SK-N-SH treated with all-trans-retinoic acid at 6 μM for 48 hours (cell line): ENCODE results near the gene RHEBL1.

Source experiments
- ATAC-seq: fragments of 200-7000 bp; cut with Tn5 transposase; 3 replicates; pipeline ENCODE4 v1.9.1; 2020; ENCODE audit warnings: mild to moderate bottlenecking, moderate library complexity
- ARNTL ChIP-seq: fragments of 450-650 bp; formaldehyde crosslinking; IDR thresholded peaks from 2 replicates; pipeline ENCODE4 v1.5.0; 2020; ENCODE audit warnings: low read depth, mild to moderate bottlenecking, moderate library complexity, borderline replicate concordance
- BACH2 ChIP-seq: fragments of 250-450 bp; sonication (Bioruptor Pico); IDR thresholded peaks from 2 replicates; pipeline ENCODE4 v1.9.0; 2021; ENCODE audit warnings: mild to moderate bottlenecking, borderline replicate concordance
- CSDC2 ChIP-seq: fragments of 250-450 bp; sonication (Bioruptor Pico); IDR thresholded peaks from 2 replicates; pipeline ENCODE4 v1.5.0; 2020; ENCODE audit warnings: mild to moderate bottlenecking, moderate library complexity
- CSRNP3 ChIP-seq: fragments of 250-450 bp; sonication (Bioruptor Pico); IDR thresholded peaks from 2 replicates; pipeline ENCODE4 v1.5.1; 2021; ENCODE audit warnings: mild to moderate bottlenecking, moderate library complexity
- GLIS3 ChIP-seq: fragments of 250-450 bp; sonication (Bioruptor Pico); IDR thresholded peaks from 2 replicates; pipeline ENCODE4 v1.5.0; 2020; ENCODE audit warnings: mild to moderate bottlenecking, moderate library complexity
- ISL1 ChIP-seq: fragments of 250-450 bp; sonication (Bioruptor Pico); IDR thresholded peaks from 2 replicates; pipeline ENCODE4 v2.1.2; 2022; ENCODE audit warnings: mild to moderate bottlenecking, moderate library complexity
- OSR1 ChIP-seq: fragments of 250-450 bp; sonication (Bioruptor Pico); IDR thresholded peaks from 2 replicates; pipeline ENCODE4 v1.8.0; 2022; ENCODE audit warnings: moderate library complexity, mild to moderate bottlenecking, inconsistent platforms
- PATZ1 ChIP-seq: fragments of 250-450 bp; sonication (Bioruptor Pico); IDR thresholded peaks from 2 replicates; pipeline ENCODE4 v1.8.0; 2020; ENCODE audit warnings: mild to moderate bottlenecking, moderate library complexity, borderline replicate concordance
- PPARA ChIP-seq: fragments of 250-450 bp; sonication (Bioruptor Pico); IDR thresholded peaks from 2 replicates; pipeline ENCODE4 v1.5.0; 2020; ENCODE audit warnings: mild to moderate bottlenecking, borderline replicate concordance
- RARB ChIP-seq: fragments of 250-450 bp; sonication (Bioruptor Pico); IDR thresholded peaks from 2 replicates; pipeline ENCODE4 v1.8.0; 2021; ENCODE audit warnings: mild to moderate bottlenecking, moderate library complexity
- SNAI2 ChIP-seq: fragments of 250-450 bp; sonication (Bioruptor Pico); IDR thresholded peaks from 2 replicates; pipeline ENCODE4 v1.5.0; 2020; ENCODE audit warnings: mild to moderate bottlenecking, moderate library complexity
- TCF4 ChIP-seq: fragments of 250-450 bp; sonication (Bioruptor Pico); IDR thresholded peaks from 2 replicates; pipeline ENCODE4 v1.8.0; 2021; ENCODE audit warnings: mild to moderate bottlenecking, moderate library complexity, borderline replicate concordance
- TOX ChIP-seq: fragments of 250-450 bp; sonication (Bioruptor Pico); IDR thresholded peaks from 2 replicates; pipeline ENCODE4 v1.8.0; 2021; ENCODE audit warnings: mild to moderate bottlenecking, moderate library complexity, borderline replicate concordance
- ZC3H10 ChIP-seq: fragments of 250-450 bp; sonication (Bioruptor Pico); IDR thresholded peaks from 2 replicates; pipeline ENCODE4 v1.5.1; 2021; ENCODE audit warnings: mild to moderate bottlenecking, moderate library complexity
- ZFP3 ChIP-seq: fragments of 250-450 bp; sonication (Bioruptor Pico); IDR thresholded peaks from 2 replicates; pipeline ENCODE4 v1.5.0; 2020; ENCODE audit warnings: mild to moderate bottlenecking, moderate library complexity
- ZNF70 ChIP-seq: fragments of 450-650 bp; formaldehyde crosslinking; IDR thresholded peaks from 2 replicates; pipeline ENCODE4 v1.5.0; 2020; ENCODE audit warnings: mild to moderate bottlenecking, moderate library complexity
- TF ChIP-seq, protein P1 (sequence below): fragments of 250-450 bp; sonication (Bioruptor Pico); IDR thresholded peaks from 2 replicates; pipeline ENCODE4 v1.8.0; 2021; ENCODE audit warnings: low read depth, mild to moderate bottlenecking, moderate library complexity, borderline replicate concordance
- TF ChIP-seq, protein P2 (sequence below): fragments of 250-450 bp; sonication (Bioruptor Pico); IDR thresholded peaks from 2 replicates; pipeline ENCODE4 v1.5.1; 2020; ENCODE audit warnings: low read depth, mild to moderate bottlenecking, moderate library complexity

The RHEBL1 gene

DNA sequence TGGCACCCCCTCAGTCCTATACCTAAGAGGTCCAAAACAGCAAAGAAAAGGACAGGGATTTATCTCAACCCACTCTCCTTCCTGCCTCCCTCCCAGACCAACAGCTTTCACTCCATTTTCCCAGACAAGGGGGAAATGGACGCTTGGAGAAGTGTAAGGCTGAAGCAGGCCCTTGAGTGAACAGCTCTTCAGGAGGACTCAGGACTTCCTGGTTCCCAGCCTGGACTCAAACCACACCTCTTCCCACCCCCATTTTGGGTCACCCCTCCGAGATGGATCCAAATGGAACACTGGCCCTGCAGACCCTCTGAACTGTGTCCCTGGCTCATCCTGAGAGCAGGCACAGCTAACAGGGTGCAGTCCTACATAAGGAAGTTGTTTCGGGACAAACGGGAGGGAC, 11.9 kb downstream of the RHEBL1 start (continued):
- TF ChIP-seq SNAI2 (CRISPR knock-in tag) (no peak), ZNF70 (CRISPR knock-in tag) (no peak), RARB (CRISPR knock-in tag) (no peak), ZC3H10 (CRISPR knock-in tag) (no peak)
- TF ChIP-seq, protein P1, sequence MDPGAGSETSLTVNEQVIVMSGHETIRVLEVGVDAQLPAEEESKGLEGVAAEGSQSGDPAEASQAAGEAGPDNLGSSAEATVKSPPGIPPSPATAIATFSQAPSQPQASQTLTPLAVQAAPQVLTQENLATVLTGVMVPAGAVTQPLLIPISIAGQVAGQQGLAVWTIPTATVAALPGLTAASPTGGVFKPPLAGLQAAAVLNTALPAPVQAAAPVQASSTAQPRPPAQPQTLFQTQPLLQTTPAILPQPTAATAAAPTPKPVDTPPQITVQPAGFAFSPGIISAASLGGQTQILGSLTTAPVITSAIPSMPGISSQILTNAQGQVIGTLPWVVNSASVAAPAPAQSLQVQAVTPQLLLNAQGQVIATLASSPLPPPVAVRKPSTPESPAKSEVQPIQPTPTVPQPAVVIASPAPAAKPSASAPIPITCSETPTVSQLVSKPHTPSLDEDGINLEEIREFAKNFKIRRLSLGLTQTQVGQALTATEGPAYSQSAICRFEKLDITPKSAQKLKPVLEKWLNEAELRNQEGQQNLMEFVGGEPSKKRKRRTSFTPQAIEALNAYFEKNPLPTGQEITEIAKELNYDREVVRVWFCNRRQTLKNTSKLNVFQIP (CRISPR knock-in tag) = no peak

DNA sequence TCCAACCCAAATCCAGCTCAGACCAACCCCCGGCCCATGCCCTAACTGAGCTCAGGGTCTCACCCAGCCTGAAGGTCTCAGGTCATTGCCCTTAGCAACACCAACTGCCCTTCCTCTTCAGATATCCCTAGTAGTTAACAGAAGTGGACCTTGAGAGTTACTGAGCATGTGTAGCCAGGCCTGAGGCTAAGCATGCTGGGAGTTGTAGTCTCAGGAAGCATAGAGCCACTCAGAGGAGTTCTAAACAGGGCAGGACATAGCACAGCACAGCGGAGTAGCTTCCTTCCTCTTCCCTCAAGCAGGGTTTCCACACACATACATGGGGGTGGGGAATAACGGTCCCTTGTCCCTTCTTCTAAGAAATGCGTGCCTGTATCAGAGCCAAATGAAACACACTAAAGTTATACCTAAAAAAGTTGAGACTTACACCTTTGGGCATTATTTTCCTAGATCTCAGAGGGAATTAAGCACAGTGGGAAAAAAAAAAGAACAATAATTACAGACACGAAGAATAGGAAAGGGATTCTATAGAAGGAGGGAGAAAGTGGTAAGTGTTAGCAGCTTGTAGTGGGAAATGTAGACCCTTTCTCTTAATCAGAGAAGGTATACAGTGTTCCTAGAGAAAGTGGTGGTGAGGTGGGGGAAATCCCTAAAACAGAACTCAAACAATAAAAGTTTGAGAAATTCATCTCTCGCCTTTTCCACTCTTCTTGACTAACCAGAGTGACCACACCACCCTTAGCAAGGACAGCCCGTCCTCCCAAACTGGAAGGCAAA, 13.6 kb downstream of the RHEBL1 start:
- ATAC-seq = peak; percentile 79
- TF ChIP-seq ZFP3 (CRISPR knock-in tag) (no peak), GLIS3 (CRISPR knock-in tag) (no peak), CSDC2 (CRISPR knock-in tag) (no peak), PATZ1 (no peak), ZC3H10 (CRISPR knock-in tag) (no peak), ISL1 (CRISPR knock-in tag) (no peak), ARNTL (CRISPR knock-in tag) (no peak), ZNF70 (CRISPR knock-in tag) (no peak), TCF4 (CRISPR knock-in tag) (no peak), BACH2 (no peak), CSRNP3 (no peak)
- TF ChIP-seq, protein P2, sequence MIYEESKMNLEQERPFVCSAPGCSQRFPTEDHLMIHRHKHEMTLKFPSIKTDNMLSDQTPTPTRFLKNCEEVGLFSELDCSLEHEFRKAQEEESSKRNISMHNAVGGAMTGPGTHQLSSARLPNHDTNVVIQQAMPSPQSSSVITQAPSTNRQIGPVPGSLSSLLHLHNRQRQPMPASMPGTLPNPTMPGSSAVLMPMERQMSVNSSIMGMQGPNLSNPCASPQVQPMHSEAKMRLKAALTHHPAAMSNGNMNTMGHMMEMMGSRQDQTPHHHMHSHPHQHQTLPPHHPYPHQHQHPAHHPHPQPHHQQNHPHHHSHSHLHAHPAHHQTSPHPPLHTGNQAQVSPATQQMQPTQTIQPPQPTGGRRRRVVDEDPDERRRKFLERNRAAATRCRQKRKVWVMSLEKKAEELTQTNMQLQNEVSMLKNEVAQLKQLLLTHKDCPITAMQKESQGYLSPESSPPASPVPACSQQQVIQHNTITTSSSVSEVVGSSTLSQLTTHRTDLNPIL (CRISPR knock-in tag) = no peak
- TF ChIP-seq, protein P1 (CRISPR knock-in tag) = no peak

DNA sequence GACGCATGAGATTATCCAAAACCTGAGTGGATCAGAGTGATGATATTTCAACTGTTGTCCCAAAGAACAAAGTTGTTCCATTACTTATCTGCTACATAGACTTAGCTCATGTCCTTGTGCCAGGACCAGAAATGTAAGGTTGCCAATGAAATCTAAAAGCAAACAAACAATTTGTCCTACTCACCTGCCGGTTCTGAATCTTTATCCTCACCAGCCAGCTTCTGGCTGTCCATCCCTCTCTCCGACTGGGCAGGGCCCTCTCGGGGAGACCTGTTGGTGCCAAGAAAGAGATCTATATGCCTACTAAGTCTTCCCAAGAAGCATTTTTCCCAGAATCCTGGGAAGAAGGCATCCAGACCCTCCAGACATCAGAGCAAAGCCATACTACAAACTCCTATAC, 14.7 kb downstream of the RHEBL1 start:
- no peak for ATAC-seq
- no peak for TF ChIP-seq ISL1 (CRISPR knock-in tag)
- no peak for TF ChIP-seq PPARA (CRISPR knock-in tag)
- TF ChIP-seq PATZ1 = no peak
- TF ChIP-seq, all 23 proteins: peak for 0

DNA sequence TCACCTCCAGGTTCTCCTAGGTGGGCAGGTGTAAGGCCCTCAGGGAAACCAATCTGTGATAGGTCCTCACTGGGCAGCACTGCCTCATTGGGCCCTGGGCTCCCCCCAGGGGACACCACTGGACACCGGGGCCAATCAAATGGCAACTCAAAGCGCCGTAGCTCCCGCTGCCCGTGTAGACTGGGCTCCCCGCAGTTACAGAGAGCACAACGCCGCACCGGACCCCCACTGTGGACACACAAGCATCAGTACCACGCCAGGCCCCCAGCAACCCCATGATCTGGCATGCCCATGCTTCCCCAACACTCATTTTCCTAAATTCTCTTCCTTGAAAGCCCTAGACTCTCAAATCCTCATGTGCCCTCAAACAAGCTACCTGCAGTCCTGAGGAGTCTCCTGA, 15.3 kb downstream of the RHEBL1 start:
- ATAC-seq = no peak
- no peak for TF ChIP-seq TOX (CRISPR knock-in tag)
- no peak for TF ChIP-seq ISL1 (CRISPR knock-in tag)
- no peak for TF ChIP-seq OSR1 (CRISPR knock-in tag)
